ENCODE measurements around the gene PLAU. TPM values are rescaled to one million over a fixed set of nuclear protein-coding genes. Genes with fewer than 3 reads are reported as not detected.

The PLAU gene
- total RNA-seq, 1 donor from 2014 or later = 0.38 TPM

DNA sequence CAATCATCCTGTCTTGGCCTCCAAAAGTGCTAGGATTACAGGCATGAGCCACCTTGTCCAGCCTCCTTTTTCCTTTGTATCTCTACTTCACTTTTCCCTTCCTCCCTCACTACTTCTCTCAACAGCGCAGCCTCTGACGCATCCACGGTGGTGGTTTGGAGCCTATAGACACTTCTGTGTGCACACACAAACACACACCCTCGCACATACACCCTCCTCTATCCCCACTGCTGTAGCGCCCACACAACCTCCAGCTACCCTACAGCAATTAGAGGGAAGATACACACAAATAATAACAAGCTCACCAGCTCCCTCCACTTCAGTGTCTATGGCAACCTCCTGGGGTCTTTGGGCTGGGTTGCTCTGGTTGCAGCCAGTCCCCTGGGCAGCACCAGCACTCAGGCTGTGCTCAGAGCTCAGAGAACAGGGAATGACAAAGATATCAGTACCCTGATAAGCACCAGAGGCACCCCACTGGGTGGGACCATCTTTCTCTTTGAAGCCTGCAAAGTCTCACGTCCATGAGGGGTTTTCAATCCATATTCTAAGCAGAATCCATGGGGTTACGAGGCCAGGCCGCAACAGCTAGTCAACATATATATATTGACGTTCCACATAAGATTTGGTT lies 33.3 kb upstream of the PLAU start:
- no peak for DNase-seq (ENCODE audit: low spot score, unreplicated experiment)
- no peak for TF ChIP-seq CTCF (IDR thresholded peaks at IDR 0.05; ENCODE audit: unreplicated experiment)
- Mint-ChIP-seq H3K4me3 (ENCODE audit: low read depth) (no peak overlapping the region), H3K36me3 (ENCODE audit: insufficient read depth) (peaks cover 1% of the 10 kb centered on the region), H3K9me3 (ENCODE audit: low read depth) (no peaks in the 10 kb centered on the region), H3K4me1 (ENCODE audit: low read depth) (peaks cover 9% of the 10 kb centered on the region), H3K27me3 (peaks cover 43% of the 10 kb centered on the region), H3K27ac (no peak overlapping the region)

GRCh38 chr10:73878365-73878764 lies 32.6 kb upstream of the PLAU start:
- Mint-ChIP-seq H3K27me3 (peaks cover 43% of the 10 kb centered on the region), H3K36me3 (ENCODE audit: insufficient read depth) (no peaks in the 10 kb centered on the region), H3K9me3 (ENCODE audit: low read depth) (no peaks in the 10 kb centered on the region), H3K4me3 (ENCODE audit: low read depth) (no peak overlapping the region), H3K4me1 (ENCODE audit: low read depth) (peaks cover 4% of the 10 kb centered on the region), H3K27ac (no peak overlapping the region)
- TF ChIP-seq CTCF (IDR thresholded peaks at IDR 0.05; ENCODE audit: unreplicated experiment) = no peak
- DNase-seq (ENCODE audit: low spot score, unreplicated experiment) = no peak

- no peak overlapping the region for H3K27ac Mint-ChIP-seq
- peak; percentile 92 for TF ChIP-seq CTCF (IDR thresholded peaks at IDR 0.05; ENCODE audit: unreplicated experiment)
- no peaks in the 10 kb centered on the region for H3K36me3 Mint-ChIP-seq (ENCODE audit: insufficient read depth)
- H3K27me3 Mint-ChIP-seq = peaks cover 43% of the 10 kb centered on the region
- peak; percentile 58 for DNase-seq (ENCODE audit: low spot score, unreplicated experiment)
- H3K4me1 Mint-ChIP-seq (ENCODE audit: low read depth) = peaks cover 4% of the 10 kb centered on the region
- no peak overlapping the region for H3K4me3 Mint-ChIP-seq (ENCODE audit: low read depth)
- H3K9me3 Mint-ChIP-seq (ENCODE audit: low read depth) = no peaks in the 10 kb centered on the region
Measured at GRCh38 chr10:73879296-73880173, 31.4 kb upstream of the PLAU start.

DNA sequence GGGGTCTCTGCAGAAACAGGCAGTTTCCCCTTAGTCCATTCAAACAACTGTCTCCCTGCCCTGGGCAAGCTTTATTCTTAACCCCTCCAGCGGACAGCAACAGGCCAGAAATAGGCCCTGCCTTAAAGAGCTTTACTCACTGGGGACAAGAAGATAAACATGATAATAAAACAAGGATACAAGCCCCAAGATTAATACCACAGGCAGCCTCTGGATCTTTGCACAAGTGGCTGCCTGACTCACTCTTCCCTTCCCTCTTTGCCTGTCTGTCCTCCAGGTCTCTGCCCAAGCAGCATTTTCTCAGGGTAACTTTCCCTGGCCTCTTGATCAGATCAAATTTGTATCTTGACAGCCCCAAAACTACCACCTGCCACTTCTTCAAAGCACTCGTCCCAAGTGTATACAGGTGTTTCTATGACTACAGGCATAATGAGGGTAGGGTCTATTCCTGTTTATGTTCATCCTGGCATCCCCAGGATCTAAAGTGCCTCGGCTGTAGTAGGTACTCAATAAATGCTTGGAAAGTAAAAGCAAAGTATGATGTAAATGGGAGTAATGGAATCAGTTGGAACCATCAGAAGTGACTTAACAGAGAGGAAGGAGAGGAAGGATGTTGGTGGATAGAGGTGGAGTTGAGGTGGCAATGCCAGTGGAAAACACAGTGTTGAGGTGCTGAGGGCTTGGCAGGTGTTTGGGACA lies 29.6 kb upstream of the PLAU start:
- H3K4me3 Mint-ChIP-seq (ENCODE audit: low read depth) = no peak overlapping the region
- no peak for TF ChIP-seq CTCF (IDR thresholded peaks at IDR 0.05; ENCODE audit: unreplicated experiment)

GRCh38 chr10:73884017-73884416 lies 26.9 kb upstream of the PLAU start:
- no peak for TF ChIP-seq CTCF (IDR thresholded peaks at IDR 0.05; ENCODE audit: unreplicated experiment)
- peaks cover 27% of the 10 kb centered on the region for H3K27me3 Mint-ChIP-seq
- H3K36me3 Mint-ChIP-seq (ENCODE audit: insufficient read depth) = no peaks in the 10 kb centered on the region

More for the DNA sequence above, 29.6 kb upstream of the PLAU start:
- H3K4me1 Mint-ChIP-seq (ENCODE audit: low read depth) = peaks cover 5% of the 10 kb centered on the region
- no peak overlapping the region for H3K27ac Mint-ChIP-seq
- H3K9me3 Mint-ChIP-seq (ENCODE audit: low read depth) = no peaks in the 10 kb centered on the region
- H3K36me3 Mint-ChIP-seq (ENCODE audit: insufficient read depth) = no peaks in the 10 kb centered on the region
- DNase-seq (ENCODE audit: low spot score, unreplicated experiment) = no peak
- H3K27me3 Mint-ChIP-seq = peaks cover 41% of the 10 kb centered on the region

More at GRCh38 chr10:73884017-73884416, 26.9 kb upstream of the PLAU start:
- Mint-ChIP-seq H3K27ac (no peak overlapping the region), H3K4me3 (ENCODE audit: low read depth) (no peak overlapping the region), H3K9me3 (ENCODE audit: low read depth) (no peaks in the 10 kb centered on the region), H3K4me1 (ENCODE audit: low read depth) (peaks cover 17% of the 10 kb centered on the region)
- no peak for DNase-seq (ENCODE audit: low spot score, unreplicated experiment)
